HG02840 (cell line): ENCODE measurements around the gene HOMER3.

ENCODE experiments used
- ATAC-seq: cut with Tn5 transposase; IDR thresholded peaks from one replicate; pipeline ENCODE4 v1.9.1; 2021; ENCODE audit warnings: mild to moderate bottlenecking, moderate library complexity, moderate number of reproducible peaks; ENCODE audit not compliant: unreplicated experiment, low FRiP score

HOMER3 gene

GRCh38 chr19:18940769-18941627 lies at the start of gene HOMER3:
Gene HOMER3, minus strand, starts transcription at chr19:18941217. Its CDS starts 2,235 bp downstream, at chr19:18938982.
- no peak for ATAC-seq

GRCh38 chr19:18990128-18990708 lies 49.2 kb upstream of the HOMER3 start:
- ATAC-seq: no peak

- no peak for ATAC-seq
Observed at GRCh38 chr19:18989316-18989715, 48.3 kb upstream of the HOMER3 start.

GRCh38 chr19:18987456-18987855 lies 46.4 kb upstream of the HOMER3 start:
- no peak for ATAC-seq

GRCh38 chr19:18985257-18985656 lies 44.2 kb upstream of the HOMER3 start:
- ATAC-seq: no peak

- ATAC-seq: no peak
Observed at GRCh38 chr19:18984251-18984650, 43.2 kb upstream of the HOMER3 start.

GRCh38 chr19:18982669-18983068 lies 41.7 kb upstream of the HOMER3 start:
- no peak for ATAC-seq

GRCh38 chr19:18980432-18981020 lies 39.5 kb upstream of the HOMER3 start:
- ATAC-seq: no peak

GRCh38 chr19:18978616-18979015 lies 37.6 kb upstream of the HOMER3 start:
- no peak for ATAC-seq

GRCh38 chr19:18975869-18976268 lies 34.9 kb upstream of the HOMER3 start:
- no peak for ATAC-seq

GRCh38 chr19:18975011-18975410 lies 34.0 kb upstream of the HOMER3 start:
- no peak for ATAC-seq

GRCh38 chr19:18972851-18973250 lies 31.8 kb upstream of the HOMER3 start:
- no peak for ATAC-seq

GRCh38 chr19:18972301-18972811 lies 31.3 kb upstream of the HOMER3 start:
- no peak for ATAC-seq

- no peak for ATAC-seq
Observed at GRCh38 chr19:18969931-18970659, 29.1 kb upstream of the HOMER3 start.

GRCh38 chr19:18967358-18968146 lies 26.5 kb upstream of the HOMER3 start:
- no peak for ATAC-seq

GRCh38 chr19:18966307-18966706 lies 25.3 kb upstream of the HOMER3 start:
- no peak for ATAC-seq

- ATAC-seq: no peak
Observed at GRCh38 chr19:18964121-18964520, 23.1 kb upstream of the HOMER3 start.

GRCh38 chr19:18961767-18962620 lies 21.0 kb upstream of the HOMER3 start:
- no peak for ATAC-seq

GRCh38 chr19:18960370-18960769 lies 19.4 kb upstream of the HOMER3 start:
- no peak for ATAC-seq
